Fibroblast of skin of scalp (primary cell): Measurements from ENCODE around the gene MPPED2.

Experiments used
- DNase-seq: peaks from one replicate; pipeline ENCODE4 v3.0.0-alpha.2; 2013

Gene MPPED2

DNA sequence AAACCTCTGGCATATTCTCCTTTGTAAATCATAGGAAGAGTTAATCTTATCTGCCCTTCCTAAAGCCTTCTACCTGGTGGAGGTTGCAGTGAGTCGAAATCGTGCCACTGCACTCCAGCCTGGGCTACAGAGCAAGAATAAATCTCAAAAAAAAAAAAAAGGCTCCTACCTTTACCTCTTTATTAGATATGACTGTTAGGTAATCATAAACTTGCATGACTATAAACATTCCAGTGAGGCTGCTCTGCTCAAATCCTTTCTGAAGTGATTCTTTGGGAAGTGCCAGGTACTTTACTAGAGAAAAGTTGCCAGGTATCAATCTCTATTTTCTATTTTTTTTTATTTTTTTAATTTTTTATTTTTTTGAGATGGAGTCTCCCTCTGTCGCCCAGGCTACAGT, 59.6 kb downstream of the MPPED2 start:
- no peak for DNase-seq

DNA sequence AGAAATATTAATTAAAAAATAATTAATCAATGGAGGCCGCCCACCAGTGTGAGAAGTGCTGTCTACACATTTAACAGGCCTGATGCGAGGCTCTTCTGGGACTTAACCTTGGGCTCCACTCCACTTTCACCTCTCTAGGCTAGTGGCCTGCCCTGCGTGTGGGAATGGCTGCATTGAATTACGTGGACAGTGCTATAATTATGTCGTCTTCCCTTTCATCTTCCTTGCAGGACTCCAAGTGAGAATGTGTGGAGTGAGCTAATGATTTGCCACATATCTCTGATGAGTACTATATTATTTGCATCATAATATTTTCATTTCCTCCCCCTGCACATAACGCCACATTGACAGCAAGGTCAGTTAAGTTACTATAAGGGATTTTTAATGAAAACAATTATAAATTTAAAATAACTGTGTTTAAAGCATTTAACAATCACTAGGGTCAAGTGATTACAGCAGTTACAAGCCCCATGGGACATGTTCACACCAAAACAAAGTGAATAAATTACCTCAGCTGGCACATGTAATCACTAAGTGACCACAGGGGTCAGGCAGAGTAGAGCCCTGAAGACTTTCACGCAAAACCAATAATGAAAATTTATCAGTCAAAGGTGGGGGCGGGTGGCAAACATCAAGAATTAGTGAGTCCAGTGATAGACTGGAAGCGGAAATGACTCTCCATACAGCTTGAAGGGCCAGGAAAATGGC, 63.5 kb downstream of the MPPED2 start:
- DNase-seq, result no peak

DNA sequence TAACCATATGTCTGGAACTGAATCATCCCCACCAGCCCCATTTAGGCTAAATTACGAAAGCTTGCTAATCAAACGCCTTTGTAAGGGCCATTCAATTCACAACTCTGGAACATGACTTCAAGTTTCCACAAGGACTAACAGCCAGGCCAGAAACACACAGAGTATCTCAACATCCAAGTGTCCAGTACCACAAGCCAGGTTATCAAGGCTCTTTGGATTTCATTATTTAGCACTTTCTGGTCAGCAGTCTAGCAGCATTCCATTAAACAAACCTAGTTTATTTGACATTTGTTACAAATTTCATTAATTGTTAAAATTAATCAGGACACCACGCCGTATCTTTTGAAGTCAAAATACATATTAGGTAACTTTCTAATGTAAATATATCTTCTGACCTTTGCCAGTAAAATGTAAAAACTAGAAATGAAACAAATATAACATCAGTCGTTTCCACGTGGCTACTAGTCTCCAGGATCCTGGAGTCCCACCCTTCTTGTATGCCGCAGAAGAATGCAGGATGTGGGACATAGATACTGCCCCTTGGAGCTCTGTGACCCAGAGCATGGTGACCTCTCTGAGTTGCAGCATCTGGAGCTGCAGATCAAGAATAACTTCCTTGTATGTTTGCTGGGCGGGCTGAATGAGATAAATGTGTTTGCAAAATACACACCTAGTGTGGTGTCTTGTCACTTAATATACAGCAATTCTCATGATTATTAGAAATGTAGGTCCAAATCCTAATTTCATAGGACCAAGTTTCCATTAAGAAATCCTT, 64.7 kb downstream of the MPPED2 start:
- no peak for DNase-seq

DNA sequence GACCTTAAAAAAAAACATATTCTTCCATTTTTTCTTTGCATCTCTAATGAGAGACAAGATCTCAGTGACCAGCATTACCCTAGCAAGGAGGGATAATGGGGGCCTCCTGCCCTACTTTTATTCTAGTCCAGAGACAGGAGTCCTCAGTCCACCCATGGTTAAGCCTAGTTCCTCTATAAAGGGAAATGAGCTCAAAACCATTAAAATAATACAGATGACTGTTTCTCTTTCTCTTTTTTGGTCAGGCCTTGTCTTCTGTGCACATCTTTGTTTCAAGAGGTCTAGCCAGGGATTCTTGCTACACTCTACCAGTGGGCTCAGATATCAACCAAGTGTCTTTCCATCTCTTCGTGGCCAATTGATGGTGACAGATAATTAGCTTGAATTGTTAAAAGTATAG, 73.1 kb downstream of the MPPED2 start:
- no peak for DNase-seq

DNA sequence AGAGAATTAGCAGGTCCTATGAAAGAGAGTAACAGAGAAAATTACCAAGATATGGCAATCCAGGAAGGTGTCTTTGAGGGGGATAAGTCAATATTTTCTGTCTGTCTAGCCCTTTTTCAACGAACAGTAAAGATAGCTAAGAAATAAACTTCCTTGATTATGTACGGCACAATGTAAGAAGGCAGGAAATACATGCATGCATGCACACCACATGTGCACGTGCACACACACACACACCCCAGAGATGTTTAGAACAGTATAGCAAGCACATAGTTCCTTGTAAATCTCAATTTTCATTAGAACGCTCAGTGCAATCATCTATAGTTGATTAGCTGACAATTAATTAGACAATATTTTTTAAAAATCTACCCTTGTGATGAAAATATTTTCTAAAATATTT, 74.7 kb downstream of the MPPED2 start:
- no peak for DNase-seq

DNA sequence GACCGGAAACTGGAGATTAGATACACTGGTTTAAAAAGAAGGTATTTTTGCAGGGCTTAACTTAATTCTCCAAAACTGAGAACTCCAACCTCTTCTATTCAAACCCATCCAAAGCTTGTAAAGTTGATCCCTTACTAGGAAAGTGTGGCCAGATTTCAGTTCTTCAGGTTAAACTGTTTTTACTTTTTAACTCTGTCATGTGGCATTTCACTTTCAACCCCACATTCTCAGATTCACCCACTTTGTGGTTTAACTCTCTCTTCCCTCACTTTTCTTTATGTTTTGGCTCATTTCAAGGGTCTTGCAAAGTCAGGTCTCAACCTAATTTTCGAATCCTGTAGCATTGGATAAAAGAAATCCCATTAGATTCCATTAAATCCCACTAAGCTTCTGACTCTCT, 75.4 kb downstream of the MPPED2 start:
- DNase-seq, result no peak

DNA sequence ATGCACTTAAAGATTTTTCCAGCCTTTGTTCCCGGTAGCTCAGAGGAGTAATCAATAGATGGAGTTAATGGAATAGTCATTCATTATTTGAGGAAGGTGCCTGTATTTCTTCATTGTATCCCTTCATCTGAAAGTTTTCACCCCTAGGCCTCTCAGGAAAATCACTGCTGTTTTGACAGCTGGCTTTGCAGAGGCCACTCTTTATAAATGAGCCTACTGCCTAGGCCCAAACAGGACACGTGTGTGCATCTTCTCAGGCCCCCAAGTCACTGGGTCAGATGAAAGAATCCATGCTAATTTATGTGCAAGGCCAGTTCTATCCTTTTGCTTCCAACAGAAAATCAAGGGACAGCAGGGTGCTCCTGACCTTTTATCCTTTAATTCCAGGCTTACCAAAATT, 76.8 kb downstream of the MPPED2 start:
- DNase-seq, result no peak

DNA sequence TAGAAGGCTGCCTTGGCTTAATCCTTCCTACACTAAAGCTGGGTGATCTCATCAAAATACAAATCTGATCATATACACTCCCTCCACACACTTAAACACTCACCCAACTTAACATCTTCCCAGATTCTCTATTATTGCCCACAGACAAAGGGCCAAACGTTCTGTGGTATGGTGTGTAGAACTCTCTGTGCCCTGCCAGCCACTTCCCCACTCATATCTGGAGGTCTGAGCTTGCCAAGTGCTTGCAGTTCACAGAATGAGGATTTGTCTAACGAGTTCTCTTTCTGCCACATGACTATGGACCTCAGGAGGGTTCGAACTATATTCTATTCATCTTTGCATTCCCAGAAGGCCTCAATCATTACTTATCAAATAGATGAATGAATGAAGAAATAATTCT, 77.6 kb downstream of the MPPED2 start:
- DNase-seq, result no peak

DNA sequence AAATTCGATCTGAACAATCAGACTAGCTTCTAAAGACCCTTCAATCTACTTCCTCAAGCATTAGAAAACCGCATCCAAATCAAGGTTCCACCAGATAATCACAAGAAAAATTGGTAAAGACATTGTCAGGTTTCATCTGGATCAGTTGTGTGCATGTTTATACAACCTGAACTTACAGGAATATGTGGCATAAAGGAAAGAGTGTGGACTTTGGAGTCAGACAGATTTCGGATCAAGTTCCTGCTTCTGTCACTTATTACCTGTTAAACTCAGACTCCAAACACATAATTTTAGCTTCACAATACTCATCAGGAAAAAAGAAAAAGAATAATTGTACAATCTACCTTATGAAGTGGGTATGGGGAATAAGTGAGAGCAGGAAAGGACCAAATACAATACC, 80.5 kb downstream of the MPPED2 start:
- DNase-seq, result no peak

DNA sequence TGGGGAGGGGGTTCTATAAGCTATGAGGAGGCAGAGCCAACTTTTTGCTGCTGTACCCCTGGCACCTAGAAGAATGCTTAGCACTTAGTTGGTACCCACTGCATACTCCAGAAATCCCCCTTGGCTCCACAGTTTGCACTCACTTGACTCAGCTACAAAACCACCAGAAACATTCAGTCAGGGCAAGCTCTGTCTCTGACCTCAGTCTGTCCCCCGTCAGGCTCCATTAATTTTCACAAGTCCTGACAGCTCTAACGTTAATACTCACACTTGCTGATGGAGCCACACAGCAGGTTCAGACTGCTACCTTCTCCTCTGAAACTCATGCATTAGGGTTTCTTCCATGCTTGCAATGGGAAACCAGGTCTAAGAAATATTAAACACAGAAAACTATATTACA, 81.7 kb downstream of the MPPED2 start:
- no peak for DNase-seq

DNA sequence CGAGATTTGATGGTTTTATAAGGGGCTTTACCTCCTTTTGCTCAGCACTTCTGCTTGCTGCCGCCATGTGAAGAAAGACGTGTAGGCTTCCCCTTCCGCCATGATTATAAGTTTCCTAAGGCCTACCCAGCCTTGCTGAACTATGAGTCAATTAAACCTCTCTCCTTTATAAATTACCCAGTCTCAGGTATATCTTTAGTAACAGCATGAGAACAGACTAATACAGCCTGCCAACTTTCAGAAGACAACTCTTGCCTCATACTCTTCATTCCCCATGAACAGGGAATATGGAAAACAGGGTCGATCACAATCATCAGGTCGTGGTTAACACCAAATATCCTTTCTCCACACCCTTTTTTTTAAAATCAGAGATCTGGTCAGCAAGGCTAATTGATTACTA, 83.0 kb downstream of the MPPED2 start:
- DNase-seq, result no peak

DNA sequence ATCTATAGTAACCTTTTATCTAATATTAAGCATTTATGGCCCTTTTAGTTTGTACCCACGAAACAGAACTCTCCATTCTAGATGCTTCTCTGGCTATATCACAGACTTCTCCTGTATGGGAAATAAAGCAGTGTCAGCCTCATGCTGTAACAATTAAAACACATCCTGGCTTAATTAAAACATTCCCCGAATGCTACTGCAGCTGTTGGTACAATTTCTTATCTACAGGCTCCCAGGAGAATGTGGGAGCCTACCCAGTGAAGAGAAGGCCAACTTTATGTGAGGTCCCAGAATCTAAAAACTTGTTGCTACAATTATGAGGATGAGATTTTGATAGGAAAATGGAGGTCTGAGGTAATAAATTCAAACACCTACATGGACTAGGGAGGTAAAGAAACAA, 83.8 kb downstream of the MPPED2 start:
- DNase-seq, result no peak

DNA sequence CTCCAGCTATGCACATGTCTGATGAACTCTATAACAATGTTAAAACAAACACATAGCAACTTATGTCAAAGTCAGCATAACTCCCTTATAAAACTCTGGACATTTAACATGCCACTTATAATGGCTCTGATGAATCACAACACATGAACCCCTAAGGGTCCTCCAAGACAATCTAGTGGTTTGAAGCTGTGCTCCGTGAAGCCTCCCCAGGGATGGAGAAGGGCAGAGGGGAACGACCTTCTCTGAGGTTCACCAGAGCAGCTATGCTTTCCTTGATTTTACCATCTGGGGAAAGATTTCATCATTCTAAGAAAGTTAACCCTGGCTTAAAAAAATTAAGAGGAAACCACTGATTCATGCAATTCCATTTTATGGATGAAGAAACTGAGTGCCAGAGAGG, 84.4 kb downstream of the MPPED2 start:
- no peak for DNase-seq

DNA sequence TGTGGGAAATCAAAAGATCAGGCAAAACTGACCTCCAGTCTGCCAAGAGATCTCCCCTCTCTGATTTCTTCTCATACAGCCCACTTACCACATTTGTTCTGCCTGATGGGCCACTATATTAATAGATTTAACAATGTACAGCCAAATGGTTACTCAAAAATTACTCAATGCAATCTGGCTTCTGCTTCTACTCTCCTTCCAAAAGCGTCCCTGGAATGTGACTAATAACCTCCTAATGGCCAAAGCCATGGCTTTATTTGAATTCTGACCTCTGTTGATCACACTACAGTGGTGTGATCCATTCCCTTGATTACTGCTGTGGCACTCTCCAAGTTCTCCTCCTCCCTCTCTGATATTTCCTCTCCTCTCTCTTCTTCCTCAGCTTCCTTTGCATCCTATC, 86.2 kb downstream of the MPPED2 start:
- DNase-seq, result no peak

DNA sequence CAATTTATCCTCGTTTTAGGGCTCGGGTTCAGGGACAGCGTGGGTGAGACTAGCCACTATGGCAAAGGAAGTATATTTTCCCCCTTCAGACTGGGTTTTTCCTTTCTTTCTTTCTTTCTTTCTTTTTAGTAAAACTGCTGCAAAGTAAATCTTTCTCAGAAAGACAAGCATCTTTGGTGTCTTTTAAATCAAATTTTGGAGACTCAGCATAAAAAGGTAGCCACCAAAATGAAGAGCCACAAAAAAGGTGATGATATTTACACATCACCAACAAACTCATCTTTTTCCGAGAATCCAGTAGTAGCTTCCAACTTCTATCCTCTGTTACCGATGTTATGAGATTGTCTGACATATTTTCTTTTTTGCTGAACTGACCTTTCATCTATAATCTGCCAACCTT, 88.6 kb downstream of the MPPED2 start:
- DNase-seq, result no peak

DNA sequence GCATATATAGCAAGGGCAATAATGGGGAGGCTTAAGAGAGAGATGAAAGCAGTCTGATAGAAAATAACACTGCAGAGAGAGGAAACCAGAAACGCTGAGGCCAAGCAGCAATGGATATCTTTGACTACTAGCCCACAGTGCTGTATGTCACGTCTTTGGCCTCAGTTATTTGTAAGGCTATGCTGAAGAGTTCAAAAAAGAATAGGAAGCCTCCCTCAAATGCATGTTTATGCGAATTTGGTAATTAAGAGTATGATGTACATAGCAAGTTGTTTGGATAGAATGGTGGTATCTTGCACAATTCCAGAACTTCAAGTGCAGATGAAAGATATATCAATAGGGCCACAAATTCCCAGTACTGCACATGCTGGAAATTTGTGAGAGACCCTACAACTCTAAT, 89.2 kb downstream of the MPPED2 start:
- no peak for DNase-seq

DNA sequence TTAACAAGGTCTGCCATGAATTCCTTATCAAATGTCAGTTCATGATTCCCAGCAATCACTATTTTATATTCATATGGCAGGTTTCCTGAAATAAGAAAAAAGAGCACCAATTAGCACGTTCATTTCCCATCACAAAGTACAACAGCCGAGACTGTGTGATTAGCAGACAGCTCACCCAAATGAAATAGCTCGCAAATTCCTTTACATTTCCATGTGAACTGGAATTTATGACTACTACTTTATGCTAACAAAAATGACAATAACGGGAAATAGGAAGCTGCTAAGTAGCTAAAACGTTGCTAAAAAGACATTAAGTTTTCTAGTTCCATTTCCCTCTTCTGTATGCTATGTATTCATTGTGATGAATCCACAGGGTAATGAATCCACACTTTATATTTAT, 90.7 kb downstream of the MPPED2 start:
- no peak for DNase-seq

DNA sequence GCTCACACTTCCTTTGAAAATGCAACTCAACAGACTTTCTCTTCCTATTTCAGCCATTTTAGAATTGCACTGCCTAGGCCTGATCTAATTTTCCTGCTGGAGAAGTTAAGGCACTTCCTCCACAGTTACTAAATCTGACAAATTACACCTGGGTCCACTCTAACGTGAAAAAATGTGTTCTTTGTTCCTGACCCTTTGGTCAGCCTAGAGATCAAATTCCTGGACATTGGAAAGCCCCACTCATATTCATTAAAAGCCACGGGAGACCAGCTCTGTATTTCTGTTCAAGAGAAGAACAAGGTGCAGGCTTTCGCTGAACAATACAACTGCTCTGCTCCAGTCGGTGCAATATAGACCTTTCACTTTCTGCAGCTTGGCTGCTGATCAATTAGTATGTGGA, 96.6 kb downstream of the MPPED2 start:
- no peak for DNase-seq

DNA sequence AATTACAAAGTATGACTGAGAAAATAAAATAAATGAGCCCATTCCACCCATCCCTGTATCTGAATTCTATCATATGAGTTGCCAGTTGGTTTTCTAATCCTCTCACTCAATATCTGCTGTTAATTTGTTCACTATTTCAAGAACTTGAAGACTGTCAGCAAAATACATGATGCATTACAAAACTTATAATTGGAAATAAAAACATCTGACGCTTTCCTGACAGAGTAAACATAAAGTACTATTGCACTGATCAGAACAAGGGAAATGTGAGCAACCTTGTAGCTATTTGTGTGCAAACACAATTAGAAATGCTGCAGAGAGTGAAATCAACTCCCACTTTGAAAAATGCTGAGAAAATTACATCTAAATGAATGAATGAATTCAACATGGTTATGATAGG, 97.1 kb downstream of the MPPED2 start:
- DNase-seq, result peak; percentile 6

DNA sequence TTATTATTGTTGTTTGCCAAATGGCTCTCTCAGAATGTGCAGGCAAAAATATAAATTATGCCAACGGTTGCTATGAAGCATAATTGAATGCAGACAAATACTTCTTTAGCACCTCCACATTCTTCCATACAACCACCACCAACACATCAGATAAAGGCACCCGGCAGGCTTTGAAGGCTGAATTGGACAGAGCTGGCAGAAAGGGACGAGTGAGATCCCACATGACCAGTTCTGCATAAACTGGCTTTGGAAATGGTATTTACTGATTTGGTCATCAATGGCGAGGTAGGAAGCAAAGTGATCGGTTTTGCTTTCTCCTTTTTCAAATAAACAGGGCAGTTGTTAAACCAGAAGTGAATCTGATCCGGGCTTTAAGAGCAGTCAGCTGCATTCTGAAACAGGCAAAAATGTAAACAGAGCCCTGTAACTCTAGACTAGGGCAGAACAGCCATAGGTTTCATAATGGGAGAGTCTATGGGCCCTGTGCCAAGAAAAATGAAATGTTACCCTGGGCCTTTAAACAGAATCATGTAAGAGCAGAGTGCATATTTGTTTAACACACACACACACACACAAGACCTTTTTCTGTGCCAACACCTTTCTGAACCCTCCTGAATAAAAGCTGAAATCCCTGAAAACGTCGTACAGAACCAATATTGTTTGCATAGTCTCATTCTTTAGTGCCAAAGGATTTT, 97.7 kb downstream of the MPPED2 start:
- DNase-seq, result peak; percentile 73

DNA sequence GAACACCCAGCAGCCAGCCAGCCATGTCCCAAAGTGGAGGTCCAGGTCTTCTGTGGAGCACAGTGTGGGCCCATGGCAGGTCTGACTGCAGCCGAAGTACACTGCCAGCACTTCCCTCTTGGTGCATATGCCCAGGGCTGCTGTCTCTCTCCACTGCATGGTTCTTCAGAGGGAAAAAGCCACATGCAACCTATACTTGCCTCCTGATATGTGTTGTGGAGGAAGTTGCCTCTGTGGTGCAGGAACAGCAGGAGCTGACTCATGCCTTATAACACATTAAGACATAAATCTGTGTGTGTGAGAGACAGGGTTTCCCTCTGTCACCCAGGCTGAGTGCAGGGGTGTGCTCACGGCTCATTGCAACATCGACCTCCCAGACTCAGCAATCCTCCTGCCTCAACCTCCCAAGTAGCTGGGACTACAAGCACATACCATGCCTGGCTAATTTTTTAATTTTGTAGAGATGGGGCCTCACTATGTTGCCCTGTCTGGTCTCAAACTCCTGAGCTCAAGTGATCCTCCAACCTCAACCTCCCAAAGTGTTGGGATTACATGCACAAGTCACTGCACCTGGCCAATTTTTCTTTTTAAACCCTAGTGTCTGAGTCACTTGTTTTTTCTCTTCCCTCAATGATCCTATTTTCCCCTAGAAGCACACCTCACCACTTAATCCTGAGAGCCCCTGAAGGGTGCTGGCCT, 98.8 kb downstream of the MPPED2 start:
- peak; percentile 23 for DNase-seq

DNA sequence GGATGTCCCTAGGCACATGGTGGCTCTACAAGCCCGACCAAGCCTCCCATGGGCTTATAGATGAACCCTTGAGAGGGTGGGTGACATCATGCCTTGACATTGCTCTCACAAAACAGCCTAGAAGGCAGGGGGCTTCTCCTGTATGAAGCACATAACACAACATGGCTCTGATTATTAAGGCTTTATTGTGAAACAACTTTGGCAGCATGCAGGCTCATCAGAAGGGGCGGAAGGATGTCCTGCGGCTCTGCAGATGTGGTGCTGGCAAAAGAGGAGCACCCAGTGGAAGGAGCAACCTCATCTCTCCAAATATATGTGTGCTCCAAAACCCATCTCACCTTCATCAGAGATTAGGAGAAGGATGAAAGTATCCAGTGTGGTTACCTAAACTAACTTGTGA, 100.4 kb downstream of the MPPED2 start:
- no peak for DNase-seq

DNA sequence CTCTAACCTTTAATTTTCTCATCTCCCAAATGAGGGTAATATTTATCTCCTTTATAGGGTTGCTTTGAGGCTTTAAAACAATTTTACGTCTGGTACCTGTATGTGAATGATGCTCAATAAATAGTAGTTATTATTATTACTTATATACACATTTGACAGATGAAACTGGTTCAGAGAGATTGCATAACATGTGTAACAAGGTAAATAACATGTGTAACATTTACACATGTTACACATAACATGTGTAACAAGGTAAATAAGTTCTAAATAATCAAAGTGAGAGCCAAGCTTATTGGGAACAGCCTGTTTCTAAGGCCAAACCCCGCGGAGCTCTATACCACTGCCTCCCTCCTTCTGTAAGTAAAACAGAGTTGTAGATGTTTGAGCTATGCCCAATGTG, 100.9 kb downstream of the MPPED2 start:
- no peak for DNase-seq
